Measurements from ENCODE around the gene ABCB6.

The ABCB6 gene

GRCh38 chr2:219168932-219169331 is 49.8 kb downstream of the ABCB6 start:
- DNase-seq (ENCODE audit: low spot score), result no peak

DNA sequence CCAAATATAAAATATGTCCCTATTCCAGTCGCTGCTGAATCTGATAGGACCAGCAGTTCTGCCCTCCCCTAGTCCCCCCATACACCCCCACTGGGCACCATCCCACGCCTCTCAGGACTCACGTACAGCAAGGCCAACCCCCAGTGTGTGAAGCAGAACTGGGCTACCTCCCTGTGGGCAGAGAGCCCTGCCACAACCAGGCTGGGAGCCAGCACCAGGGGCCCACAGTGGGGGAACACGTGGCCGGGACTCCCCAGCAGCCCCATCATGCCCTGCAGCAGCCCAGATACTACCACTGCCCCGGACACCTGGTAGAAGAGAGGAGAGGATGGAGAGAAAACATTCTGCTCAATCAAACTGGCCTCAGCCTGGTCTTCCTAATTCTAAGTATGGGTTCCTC is 50.2 kb downstream of the ABCB6 start:
- no peak for DNase-seq (ENCODE audit: low spot score)

DNA sequence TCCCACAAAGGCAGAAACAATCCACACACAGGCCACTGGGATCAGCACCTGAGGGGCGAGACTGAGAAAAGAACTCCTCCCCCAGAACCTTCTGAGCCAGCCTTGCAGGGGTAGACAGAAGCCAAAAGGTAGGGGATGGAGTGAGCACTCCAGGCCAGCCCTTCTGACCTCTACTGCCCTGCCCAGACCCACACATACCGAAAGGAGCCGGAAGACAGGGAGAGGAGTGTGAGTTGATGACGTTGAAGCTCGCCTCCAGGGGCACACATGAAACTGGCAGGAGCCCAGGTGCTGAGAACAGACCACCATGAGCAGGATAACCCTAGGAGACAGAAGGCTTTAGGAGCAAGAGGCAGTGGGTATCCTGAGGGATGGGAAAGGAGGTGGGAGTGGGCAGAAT is 50.8 kb downstream of the ABCB6 start:
- no peak for DNase-seq (ENCODE audit: low spot score)

DNA sequence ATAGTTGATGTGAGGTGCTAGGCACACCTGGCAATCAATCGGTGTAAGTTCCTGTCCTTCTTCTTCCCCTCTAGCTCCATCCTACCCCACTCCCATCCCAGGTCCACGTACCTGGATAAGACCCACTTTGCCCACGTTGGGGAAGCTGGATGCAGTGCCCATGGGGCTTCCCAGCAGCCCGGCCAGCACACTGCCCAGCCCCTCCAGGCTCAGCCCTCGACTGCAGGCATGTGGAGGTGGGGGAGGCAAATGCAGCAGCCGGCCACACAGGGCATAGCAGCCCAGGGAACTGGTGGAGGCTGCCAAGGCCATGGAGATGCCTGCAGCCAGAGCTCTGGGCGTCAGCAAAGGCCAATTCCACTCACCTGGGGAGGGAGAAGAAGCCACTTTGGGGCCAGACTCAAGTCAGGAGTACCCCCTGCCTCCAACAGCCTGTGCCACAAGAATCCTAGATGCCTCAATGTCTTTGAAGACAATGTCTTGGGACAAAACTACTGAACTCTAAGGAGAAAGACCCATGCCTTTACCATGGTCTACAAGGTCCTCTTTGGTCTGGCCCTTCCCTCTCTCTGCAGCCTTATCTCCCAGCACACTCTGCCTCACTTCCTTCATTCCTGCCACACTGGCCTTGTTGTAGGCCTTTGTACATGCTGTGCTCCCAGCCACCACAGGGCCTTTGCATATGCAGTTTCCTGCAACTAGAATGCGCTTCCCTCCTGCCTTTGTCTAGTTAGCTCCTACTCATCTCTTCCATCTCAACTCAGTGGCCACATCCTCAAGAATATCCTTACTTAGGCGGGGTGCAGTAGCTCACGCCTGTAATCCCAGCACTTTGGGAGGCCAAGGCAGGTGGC is 53.5 kb downstream of the ABCB6 start:
- DNase-seq (ENCODE audit: low spot score), result no peak

- DNase-seq (ENCODE audit: low spot score), result no peak
Measured at GRCh38 chr2:219163156-219163555, 55.6 kb downstream of the ABCB6 start.

- no peak for DNase-seq (ENCODE audit: low spot score)
Measured at GRCh38 chr2:219161097-219161496, 57.7 kb downstream of the ABCB6 start.

DNA sequence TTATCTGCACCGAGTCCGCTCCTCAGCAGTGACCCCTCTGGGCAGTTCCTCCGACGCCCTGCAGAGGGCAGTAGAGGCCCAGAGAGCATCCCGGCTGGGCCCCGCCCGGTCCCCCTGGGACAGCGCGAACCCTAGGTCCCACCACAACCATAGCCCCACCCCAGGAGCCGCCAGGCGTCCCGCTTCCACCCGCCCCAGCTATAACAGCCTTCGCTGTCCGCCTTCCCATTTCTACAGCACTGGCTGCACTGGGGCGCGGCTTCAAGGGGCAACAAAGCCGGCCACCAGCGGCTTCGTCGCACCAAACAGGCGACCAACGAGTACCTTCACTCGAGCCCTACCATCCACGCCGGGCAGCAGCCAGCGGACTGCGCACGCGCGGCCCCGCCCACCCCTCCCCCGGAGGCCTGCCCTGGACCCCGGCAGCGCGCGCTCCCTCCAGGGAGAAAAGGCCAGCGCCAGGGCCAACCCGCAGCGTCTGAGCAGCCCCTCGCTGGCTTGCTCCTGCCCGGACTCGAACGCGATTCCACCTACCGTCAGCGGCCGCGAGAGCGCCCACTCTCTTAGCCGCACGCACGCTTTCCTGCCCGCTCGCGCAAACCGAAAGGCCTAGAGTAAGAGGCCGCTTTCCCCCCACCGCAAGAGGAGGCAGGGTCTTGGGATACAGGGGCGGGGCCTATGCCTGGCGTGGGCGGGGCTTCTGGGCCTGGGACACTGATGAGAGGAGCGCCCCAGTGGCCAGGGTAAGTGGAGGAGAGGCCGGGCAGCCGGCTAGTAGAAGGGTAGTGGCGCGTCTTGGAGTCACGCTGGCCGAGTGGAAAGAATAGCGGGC is 58.4 kb downstream of the ABCB6 start, which contains the start of gene NHEJ1:
NHEJ1 (minus strand) TSS at position 630 of the 832 bp plus-strand sequence. CDS start 2,453 bp downstream, outside the sequence.
- peak; percentile 92 for DNase-seq (ENCODE audit: low spot score)

Measured in HuH-7 (cell line).